HG03565 (cell line): ENCODE results near the gene NEK10.
A peak's percentile ranks its signal among the peaks of the same experiment; 100 is the strongest.
"Not testable (repeated sequence)": the region's sequence is repeated elsewhere in the genome, so short reads cannot be mapped to it uniquely, and the experiment has no call there.

ENCODE experiments used
- ATAC-seq: cut with Tn5 transposase; IDR thresholded peaks from one replicate; pipeline ENCODE4 v1.9.1; 2021; ENCODE audit warnings: mild to moderate bottlenecking, moderate library complexity; ENCODE audit not compliant: unreplicated experiment

The NEK10 gene

DNA sequence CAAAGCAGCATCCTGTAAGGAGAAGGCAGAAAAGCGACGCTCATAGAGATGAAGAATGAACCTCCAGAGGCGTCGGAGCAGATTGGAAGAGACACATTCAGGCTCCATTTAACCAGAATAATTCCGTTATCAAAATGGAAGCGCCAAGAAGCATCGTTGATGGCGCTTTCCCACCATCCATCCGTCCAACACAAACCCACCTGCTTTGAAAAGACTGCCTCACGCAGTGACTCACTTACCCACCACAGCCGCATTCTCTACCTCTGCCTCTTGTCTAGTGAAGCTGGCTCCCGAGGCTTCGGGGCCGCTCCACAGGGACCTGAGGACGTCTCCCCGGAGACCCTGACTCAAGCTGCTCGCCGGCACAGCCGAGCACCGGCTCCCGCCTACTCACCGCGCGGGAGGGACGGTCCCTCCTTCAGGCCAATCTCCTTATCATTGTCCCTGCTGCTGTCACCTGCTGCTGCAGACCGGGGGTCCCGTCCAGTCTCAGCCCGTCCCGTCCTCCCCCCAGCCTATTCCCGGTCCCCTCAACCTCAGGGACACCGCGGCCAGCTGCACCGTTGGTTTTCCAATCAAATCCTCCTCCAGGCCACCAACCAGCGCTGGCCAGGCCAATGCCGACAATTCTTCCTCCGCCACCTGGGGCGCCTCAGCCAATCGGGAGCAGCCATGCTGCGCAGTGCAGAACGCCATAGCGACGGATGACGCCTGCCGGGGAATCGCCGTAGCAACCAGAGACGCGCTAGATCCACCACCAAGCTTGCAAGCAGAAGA lies at the start of gene NEK10:
NEK10 (minus strand) TSS at position 553 of the 777 bp plus-strand sequence. CDS start 16,501 bp downstream, outside the sequence.
- peak; percentile 100 for ATAC-seq

DNA sequence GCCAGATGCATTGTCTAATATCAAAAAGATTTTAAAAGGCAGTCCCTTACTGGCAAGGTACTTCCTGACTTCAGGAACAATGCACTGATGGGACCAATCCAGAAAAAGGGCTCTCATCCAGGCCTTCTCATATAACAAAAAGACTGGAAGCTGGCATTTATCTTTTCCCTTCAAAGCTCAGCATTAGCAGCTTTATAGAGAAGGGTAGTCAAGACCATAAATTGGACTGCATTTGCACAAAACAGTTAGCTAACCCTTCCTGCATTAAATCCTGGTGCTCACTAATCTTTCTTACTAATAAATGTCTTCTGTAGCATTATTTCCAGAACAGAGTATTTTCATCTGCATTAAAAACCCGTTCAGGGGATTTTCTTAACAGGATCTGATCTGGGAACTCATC lies 46.0 kb upstream of the NEK10 start:
- no peak for ATAC-seq

GRCh38 chr3:27392950-27393679 lies 23.9 kb upstream of the NEK10 start:
- ATAC-seq, result peak; percentile 78

DNA sequence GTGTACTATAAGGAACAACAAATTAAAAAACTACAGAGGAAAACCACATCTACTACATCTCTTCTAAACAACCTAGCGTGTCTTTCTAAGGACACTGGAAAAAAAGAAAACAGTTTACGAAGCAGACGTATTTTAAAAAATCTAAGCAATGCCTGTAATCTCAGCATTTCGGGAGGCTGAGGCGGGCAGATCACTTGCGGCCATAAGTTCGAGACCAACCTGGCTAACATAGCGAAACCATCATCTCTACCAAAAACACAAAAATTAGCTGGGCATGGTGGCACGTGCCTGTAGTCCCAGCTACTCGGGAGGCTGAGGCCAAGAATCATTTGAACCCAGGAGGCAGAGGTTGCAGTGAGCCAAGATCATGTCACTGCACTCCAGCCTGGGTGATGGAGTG lies 23.2 kb upstream of the NEK10 start:
- ATAC-seq, result not testable (repeated sequence)

DNA sequence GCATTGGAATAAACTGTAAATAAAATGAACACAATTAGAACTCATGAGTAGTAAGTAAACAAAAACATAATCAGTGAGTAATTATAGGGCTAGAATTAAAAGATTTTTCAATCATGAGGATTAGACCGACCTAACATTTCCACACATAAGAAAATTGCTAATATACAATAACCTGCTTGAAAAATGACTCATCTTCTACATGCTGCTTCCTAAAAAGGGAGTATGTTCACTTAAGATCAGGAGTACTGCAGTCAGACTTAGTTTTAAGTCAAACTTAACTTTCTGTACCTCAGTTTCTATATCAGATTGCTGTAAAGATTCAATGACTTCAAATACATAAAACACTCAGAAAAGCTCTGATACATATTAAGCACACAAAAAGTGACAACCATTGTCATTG lies 22.6 kb upstream of the NEK10 start:
- ATAC-seq, result no peak

DNA sequence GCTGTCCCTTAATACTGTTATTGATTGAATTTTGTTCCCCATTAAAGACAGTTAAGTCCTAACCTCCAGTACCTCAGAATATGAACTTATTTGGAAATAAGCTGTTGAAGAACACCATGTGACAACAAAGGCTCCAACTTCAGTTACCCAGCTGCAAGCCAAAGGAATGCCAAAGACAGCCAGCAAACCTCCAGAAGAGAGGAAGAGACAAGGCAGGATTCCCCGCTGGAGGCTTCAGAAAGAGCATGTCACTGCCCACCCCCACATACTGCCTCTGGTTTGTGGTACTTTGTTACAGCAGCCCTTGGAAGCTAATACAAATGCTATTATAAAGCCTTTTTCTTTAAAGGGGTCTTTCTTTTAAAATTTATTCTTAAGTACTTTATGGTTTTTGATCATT lies 18.4 kb upstream of the NEK10 start:
- ATAC-seq, result no peak

GRCh38 chr3:27385504-27385903 lies 16.3 kb upstream of the NEK10 start:
- ATAC-seq, result no peak

- ATAC-seq, result no peak
Measured at GRCh38 chr3:27384191-27384590, 15.0 kb upstream of the NEK10 start.

DNA sequence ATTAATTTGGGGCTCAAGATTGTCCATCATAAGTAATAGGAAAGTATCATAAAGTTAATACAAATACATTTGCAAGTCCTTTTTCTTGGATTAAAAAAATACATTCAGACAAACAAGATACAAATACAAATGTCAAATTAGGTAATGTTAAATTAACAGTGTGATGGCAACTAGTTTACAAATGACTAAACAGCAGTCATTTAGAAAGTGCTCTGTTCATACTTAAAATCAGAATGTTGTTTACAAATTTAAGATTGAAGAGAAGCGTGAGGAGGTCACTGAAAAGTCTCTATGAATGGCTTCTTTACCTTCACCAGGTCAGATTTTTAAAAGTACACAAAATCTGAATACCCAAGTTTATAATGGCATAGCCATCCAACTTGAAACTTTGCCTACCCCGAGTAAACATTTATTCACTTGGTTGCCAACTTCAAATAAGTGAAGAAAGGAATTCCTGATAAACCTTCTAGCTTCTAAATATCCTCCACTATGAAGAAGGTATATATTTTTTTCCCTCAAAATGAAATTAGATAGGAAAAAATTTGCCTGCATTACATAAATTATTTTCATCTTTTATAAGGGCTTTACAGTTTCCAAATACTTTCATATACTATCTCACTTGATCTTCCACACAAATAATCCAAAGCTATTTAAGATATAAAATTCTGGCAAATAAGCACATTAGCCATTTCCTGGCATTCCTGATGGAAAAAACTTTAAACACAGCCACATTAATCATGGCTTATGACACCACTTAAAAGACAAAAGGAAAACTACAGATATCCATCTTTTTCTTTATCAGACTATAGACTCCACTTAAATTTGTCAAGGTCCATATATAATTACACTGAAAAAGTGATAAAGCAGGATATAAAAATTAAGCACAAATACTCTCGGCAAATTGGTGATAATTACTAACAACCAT lies 11.5 kb upstream of the NEK10 start:
- ATAC-seq, result peak; percentile 41

GRCh38 chr3:27378331-27378730 lies 9.1 kb upstream of the NEK10 start:
- ATAC-seq, result no peak

GRCh38 chr3:27376109-27376772 lies 7.1 kb upstream of the NEK10 start:
- ATAC-seq, result no peak

- no peak for ATAC-seq
Measured at GRCh38 chr3:27366062-27366591, 3.1 kb downstream of the NEK10 start.

GRCh38 chr3:27360113-27361078 lies 8.8 kb downstream of the NEK10 start:
- ATAC-seq, result peak; percentile 39

GRCh38 chr3:27358372-27358771 lies 10.8 kb downstream of the NEK10 start:
- ATAC-seq, result no peak

DNA sequence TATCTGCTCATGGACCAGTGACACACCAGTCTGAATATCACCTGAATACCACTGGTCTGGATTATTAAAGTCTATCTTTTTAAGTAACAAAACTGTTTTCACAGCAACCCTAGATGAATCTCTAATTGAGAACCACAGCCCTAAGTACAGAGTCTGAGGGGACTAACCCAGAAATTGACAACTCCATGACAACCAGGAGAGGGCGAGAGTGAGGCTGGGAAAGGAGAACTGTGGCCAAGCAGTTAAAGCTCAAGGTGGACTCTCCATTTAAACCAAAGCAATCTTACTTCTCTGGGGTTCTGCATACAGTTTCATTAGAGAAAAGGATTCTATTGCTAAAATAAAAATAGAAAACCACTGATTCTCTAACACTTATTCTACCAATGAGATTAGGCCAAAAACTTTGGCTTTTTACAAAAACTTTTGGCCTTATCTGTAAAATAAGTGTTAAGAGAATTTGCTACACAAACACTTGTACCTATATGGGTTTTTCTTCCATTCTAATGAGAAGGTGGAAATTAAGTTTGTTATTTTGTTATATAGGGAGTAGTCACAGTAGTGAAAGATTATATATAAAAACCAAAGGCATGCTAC lies 11.4 kb downstream of the NEK10 start:
- peak; percentile 81 for ATAC-seq

GRCh38 chr3:27356976-27357375 lies 12.2 kb downstream of the NEK10 start:
- no peak for ATAC-seq

GRCh38 chr3:27354588-27355203 lies 14.5 kb downstream of the NEK10 start:
- ATAC-seq, result no peak

GRCh38 chr3:27354161-27354560 lies 15.0 kb downstream of the NEK10 start:
- ATAC-seq, result no peak
